ENCODE measurements around the gene CIDEC. TPM values are rescaled to one million over a fixed set of nuclear protein-coding genes. Genes with fewer than 3 reads are reported as not detected.

Gene CIDEC
- total and polyA plus RNA-seq, 2 of the 13 experiments (the other 11 are each of a cell fraction or from before 2014, with no cell fraction given): 2.5 to 10.4 TPM

DNA sequence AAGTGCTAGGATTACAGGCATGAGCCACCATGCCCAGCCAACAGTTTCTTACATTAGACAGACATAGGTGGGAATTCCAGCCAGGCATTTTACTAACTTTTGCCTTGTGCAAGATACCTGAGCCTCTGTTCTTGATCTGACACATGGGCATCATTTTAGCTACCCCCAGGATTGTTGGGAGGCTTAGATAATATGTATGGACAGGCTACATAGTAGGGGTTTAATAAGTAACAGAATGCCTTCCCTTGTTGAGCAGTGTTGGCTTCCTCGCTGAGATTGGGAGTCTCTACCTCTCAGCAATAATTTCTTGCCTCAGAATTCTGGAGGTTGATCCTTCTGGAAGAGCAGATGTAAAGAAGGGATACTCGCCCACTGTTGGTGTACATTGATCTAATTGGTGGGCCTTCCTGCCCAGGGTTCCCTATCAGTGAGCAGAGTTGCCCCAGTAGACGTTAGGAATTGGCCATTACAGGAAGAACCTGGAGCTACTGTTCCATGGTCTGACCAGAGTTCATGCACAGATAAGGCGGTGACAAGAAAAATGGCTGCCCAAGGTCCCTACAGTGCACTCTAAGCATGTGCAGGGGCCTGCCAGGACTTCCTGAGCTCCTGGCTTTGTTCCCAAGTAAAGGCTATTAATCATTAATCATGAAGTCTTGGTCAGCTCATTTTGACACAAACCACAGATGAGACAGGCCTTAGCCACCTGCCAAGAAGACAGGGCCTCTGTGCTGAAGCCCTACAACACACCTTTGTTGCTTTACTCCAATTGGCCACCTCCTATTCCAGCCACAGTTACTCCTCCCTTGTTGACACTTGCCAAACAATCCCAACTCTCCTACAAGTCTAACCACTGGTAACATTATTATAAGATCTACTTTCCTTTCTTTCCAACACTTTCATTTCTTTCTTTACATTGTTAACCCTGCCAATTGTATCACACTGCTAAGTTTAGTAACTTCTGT lies 17.6 kb upstream of the CIDEC start (continued):
- TF ChIP-seq, protein P1, sequence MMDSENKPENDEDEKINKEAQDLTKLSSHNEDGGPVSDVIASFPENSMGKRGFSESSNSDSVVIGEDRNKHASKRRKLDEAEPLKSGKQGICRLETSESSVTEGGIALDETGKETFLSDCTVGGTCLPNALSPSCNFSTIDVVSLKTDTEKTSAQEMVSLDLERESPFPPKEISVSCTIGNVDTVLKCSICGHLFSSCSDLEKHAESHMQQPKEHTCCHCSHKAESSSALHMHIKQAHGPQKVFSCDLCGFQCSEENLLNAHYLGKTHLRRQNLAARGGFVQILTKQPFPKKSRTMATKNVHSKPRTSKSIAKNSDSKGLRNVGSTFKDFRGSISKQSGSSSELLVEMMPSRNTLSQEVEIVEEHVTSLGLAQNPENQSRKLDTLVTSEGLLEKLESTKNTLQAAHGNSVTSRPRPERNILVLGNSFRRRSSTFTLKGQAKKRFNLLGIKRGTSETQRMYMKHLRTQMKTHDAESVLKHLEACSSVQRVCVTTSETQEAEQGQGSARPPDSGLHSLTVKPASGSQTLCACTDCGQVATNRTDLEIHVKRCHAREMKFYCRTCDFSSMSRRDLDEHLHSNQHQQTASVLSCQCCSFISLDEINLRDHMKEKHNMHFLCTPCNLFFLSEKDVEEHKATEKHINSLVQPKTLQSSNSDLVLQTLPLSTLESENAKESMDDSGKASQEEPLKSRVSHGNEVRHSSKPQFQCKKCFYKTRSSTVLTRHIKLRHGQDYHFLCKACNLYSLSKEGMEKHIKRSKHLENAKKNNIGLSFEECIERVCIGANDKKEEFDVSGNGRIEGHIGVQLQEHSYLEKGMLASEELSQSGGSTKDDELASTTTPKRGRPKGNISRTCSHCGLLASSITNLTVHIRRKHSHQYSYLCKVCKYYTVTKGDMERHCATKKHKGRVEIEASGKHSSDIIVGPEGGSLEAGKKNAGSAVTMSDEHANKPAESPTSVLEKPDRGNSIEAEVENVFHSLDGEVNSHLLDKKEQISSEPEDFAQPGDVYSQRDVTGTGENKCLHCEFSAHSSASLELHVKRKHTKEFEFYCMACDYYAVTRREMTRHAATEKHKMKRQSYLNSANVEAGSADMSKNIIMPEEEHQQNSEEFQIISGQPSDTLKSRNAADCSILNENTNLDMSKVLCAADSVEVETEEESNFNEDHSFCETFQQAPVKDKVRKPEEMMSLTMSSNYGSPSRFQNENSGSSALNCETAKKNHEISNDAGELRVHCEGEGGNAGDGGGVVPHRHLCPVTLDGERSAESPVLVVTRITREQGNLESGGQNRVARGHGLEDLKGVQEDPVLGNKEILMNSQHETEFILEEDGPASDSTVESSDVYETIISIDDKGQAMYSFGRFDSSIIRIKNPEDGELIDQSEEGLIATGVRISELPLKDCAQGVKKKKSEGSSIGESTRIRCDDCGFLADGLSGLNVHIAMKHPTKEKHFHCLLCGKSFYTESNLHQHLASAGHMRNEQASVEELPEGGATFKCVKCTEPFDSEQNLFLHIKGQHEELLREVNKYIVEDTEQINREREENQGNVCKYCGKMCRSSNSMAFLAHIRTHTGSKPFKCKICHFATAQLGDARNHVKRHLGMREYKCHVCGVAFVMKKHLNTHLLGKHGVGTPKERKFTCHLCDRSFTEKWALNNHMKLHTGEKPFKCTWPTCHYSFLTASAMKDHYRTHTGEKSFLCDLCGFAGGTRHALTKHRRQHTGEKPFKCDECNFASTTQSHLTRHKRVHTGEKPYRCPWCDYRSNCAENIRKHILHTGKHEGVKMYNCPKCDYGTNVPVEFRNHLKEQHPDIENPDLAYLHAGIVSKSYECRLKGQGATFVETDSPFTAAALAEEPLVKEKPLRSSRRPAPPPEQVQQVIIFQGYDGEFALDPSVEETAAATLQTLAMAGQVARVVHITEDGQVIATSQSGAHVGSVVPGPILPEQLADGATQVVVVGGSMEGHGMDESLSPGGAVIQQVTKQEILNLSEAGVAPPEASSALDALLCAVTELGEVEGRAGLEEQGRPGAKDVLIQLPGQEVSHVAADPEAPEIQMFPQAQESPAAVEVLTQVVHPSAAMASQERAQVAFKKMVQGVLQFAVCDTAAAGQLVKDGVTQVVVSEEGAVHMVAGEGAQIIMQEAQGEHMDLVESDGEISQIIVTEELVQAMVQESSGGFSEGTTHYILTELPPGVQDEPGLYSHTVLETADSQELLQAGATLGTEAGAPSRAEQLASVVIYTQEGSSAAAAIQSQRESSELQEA (CRISPR knock-in tag; IDR thresholded peaks at IDR 0.05; ENCODE audit: not compliant biosample characterization): no peak
- TF ChIP-seq, protein P2, sequence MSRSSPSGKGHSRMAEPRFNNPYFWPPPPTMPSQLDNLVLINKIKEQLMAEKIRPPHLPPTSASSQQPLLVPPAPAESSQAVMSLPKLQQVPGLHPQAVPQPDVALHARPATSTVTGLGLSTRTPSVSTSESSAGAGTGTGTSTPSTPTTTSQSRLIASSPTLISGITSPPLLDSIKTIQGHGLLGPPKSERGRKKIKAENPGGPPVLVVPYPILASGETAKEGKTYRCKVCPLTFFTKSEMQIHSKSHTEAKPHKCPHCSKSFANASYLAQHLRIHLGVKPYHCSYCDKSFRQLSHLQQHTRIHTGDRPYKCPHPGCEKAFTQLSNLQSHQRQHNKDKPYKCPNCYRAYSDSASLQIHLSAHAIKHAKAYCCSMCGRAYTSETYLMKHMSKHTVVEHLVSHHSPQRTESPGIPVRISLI (CRISPR knock-in tag; IDR thresholded peaks at IDR 0.05; ENCODE audit: borderline replicate concordance): peak; percentile 36; the same call in 1 of the 2 replicates
- 0 out of 2 replicates have a peak, but pooled peaks have one; percentile 14 for TF ChIP-seq ZC3H13 (CRISPR knock-in tag; IDR thresholded peaks at IDR 0.05)
- peak; percentile 62; the same call in 1 of the 2 replicates for TF ChIP-seq HNF4G (IDR thresholded peaks at IDR 0.05; ENCODE audit: borderline replicate concordance, low read depth, low read length)
- peak; percentile 67 for TF ChIP-seq HNF4G (CRISPR knock-in tag; IDR thresholded peaks at IDR 0.05; ENCODE audit: borderline replicate concordance, low read depth)
- peak; percentile 64; the same call in 1 of the 2 replicates for TF ChIP-seq SOX13 (IDR thresholded peaks at IDR 0.05)
- TF ChIP-seq SOX13 (CRISPR knock-in tag; conservative IDR thresholded peaks at IDR 0.05 in 1 of 2, IDR thresholded peaks at IDR 0.05 in 1 of 2): peak in 1 of 2 experiments; percentile 73; a peak in 2 of 4 replicates
- TF ChIP-seq ZNF670 (CRISPR knock-in tag; IDR thresholded peaks at IDR 0.05; ENCODE audit: borderline replicate concordance): no peak
- peak; percentile 75; the same call in 1 of the 2 replicates for TF ChIP-seq NFRKB (IDR thresholded peaks at IDR 0.05)
- TF ChIP-seq, protein P3, sequence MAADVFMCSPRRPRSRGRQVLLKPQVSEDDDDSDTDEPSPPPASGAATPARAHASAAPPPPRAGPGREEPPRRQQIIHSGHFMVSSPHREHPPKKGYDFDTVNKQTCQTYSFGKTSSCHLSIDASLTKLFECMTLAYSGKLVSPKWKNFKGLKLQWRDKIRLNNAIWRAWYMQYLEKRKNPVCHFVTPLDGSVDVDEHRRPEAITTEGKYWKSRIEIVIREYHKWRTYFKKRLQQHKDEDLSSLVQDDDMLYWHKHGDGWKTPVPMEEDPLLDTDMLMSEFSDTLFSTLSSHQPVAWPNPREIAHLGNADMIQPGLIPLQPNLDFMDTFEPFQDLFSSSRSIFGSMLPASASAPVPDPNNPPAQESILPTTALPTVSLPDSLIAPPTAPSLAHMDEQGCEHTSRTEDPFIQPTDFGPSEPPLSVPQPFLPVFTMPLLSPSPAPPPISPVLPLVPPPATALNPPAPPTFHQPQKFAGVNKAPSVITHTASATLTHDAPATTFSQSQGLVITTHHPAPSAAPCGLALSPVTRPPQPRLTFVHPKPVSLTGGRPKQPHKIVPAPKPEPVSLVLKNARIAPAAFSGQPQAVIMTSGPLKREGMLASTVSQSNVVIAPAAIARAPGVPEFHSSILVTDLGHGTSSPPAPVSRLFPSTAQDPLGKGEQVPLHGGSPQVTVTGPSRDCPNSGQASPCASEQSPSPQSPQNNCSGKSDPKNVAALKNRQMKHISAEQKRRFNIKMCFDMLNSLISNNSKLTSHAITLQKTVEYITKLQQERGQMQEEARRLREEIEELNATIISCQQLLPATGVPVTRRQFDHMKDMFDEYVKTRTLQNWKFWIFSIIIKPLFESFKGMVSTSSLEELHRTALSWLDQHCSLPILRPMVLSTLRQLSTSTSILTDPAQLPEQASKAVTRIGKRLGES (CRISPR knock-in tag; IDR thresholded peaks at IDR 0.05; ENCODE audit: borderline replicate concordance): no peak
- TF ChIP-seq DBP (CRISPR knock-in tag; IDR thresholded peaks at IDR 0.05; ENCODE audit: not compliant biosample characterization): no peak
- peak; percentile 45; the same call in 1 of the 2 replicates for TF ChIP-seq SPEN (CRISPR knock-in tag; IDR thresholded peaks at IDR 0.05; ENCODE audit: low read depth)

Data from HepG2 (cell line).